ENCODE data around the gene FOXD3. TPM values are rescaled to one million over a fixed set of nuclear protein-coding genes. Genes with fewer than 3 reads are reported as not detected.

Gene FOXD3
- not detected in 2 replicates for total RNA-seq

DNA sequence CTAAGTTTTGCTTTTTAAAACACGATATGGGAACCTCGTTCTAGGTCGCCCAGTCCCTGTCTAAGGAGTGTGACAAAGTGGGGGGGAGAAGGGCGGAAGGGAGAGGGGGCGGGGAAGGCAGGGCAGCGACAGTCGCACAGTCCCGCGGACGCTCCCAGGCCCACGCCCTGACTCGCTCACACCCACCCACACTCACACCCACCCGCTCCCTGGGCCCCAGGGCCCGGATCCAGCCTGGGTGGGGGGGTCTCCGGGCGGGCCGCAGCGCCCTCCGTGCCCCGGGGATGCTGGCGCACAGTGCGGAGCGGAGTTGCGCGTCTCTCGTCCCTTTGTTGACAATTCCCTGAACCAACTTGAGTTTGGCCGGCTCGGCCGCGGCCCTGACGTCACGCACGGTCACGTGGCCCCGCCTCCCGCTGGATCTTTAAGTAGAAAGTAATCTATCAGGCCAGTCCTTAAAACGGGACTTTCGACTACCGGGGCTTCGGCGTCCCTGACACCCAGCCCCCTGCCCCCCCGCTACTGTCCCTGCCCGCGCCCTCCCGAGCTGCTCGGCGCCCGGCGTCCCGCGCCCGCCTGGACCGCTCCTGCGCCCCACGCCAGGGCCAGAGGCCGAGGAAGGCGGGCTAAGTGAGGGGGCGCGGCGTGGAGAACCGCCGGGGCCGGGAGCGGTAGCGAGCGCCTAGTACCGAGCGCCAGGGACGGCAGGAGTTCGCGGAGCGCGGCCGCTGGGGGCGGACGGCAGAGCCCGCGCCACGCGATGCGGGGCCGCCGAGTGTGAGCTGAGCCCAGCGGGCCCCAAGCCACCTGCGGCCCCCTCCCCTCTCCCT lies at the start of gene FOXD3:
FOXD3 (plus strand) TSS at position 454 of the 830 bp plus-strand sequence. CDS start 492 bp downstream, outside the sequence.

DNA sequence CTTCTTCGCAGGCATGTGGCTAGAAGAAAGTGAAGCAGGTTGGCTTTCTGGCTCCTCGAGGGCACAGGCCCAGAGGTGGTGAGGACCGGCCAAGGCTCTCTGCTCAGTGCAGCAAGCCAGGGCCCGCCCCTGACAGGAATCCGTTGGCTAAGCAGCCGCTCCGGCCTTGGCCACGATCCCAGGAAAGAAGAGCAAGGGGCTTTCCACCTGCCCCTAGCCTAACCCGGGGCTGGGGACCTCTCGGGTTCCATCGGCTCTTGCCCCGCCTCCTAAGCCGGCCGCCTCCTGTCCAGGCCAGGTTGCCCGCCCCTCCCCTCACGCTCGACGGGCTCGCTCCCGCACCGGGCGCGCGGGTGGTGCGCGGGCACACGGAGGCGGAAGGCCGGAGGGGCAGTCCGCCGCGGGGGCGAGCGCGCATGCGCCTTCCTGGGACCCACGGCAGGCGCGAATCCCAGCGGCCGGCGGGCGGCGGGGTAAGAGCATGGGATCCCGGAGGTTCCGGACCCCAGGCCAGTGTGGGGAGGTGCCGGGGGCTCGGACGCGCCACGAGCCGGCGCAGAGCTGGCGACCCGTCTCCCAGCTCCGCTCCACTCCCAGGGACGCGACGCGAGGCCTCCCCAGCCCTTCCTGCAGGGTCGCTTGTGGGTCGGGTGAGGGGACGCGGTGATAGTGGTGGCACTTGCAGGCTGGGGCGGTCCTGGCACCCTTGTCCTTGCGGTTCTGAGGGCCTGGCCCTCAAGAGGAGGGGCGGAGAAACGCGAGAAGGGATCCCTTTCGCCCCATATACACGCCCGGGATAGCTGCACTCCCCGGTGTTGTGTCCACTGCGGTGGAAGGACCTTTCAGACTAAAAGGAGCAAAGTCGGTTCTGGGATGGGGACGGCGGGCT lies 45.1 kb downstream of the FOXD3 start, which contains the start of gene ALG6:
ALG6 (plus strand) TSS at position 413 of the 889 bp plus-strand sequence. CDS start 3,351 bp downstream, outside the sequence.

Other genes starting within 250 kb of the FOXD3 start
- 14.7 and 19.1 TPM in 2 replicates for gene ALG6, start 45.1 kb downstream of the FOXD3 start, total RNA-seq
- 18.1 and 22.8 TPM in 2 replicates for gene ITGB3BP, start 200.7 kb downstream of the FOXD3 start, total RNA-seq
- 3.4 and 6.3 TPM in 2 replicates for gene EFCAB7, start 201.0 kb downstream of the FOXD3 start, total RNA-seq